GM19468 (cell line): ENCODE data around the gene KCNMB2.

Source experiments
- ATAC-seq: cut with Tn5 transposase; IDR thresholded peaks from one replicate; pipeline ENCODE4 v1.9.1; 2021; ENCODE audit warnings: mild to moderate bottlenecking, moderate library complexity, moderate number of reproducible peaks; ENCODE audit not compliant: unreplicated experiment; ENCODE audit errors: extremely low read depth

The KCNMB2 gene

DNA sequence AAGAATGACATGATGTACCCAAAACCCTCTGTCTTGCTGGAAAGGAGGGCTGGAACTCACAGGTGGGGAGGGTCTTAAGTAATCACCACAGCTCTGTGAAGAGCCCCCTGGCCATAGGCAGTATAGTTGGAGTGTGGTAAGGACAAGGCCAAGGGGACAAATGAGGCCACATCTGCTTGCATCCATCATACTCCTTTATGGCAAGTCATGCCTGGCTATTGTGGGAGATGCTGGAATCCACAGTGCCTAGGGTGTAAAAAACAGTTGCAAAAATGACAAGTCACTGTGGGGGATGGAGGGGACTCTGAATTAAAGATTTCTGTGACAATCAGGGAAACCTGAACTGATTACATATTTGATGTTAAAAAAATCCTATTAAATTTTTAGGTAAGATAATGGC, 258.5 kb downstream of the KCNMB2 start:
- ATAC-seq: no peak

- ATAC-seq: no peak
These were observed 259.1 kb downstream of the KCNMB2 start for GRCh38 chr3:178795349-178795748.

- ATAC-seq: no peak
These were observed 266.0 kb downstream of the KCNMB2 start for GRCh38 chr3:178802259-178802658.

DNA sequence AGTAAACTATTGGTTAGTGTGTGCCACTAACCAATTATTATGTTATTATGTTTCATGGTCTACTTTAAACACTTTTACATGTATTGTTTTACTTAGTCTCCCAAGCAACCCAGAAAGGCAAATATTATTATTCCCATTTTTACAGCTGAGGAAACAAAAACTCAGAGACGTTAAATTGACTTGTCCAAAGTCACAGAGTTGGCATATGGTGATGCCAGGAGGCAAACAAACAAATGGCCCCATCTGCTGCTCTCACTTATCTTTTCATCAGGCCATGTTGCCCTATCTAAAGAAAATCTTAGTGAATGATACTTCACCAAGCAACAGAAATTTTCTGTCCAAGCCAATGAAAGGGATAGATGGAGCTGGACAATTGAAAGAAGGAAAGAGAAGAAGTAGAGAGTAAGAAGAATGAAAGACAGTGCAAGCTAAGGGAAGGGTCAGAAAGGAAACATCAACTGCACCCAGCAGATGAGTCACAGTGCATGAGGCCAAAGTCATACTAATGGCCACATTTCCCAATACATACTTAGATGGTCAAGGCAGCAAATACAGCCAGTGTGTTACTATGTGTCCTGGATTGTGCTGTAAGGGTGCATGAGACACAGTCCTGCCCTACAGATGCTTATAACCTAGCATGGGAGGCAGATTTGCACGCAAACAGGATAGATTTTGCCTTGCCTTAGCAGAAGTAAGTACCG, 266.9 kb downstream of the KCNMB2 start:
- no peak for ATAC-seq

DNA sequence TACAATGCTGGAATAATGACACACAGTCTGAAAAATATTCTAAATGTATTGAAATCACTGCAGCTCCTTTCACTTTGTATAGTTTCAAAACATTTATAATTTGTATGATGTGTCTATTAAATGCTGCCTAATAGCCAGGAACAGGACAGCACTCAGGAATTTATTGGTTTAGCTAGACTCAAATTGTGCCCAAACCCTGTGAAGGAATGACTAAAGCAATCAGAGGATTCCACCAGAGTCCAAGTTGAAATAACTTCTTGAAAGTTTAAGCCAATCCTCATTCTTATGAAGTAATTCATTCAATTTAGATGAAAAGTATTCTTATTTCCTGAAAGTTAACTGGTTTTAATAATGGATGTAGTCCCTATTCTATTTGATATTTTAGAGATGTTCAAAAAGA, 268.4 kb downstream of the KCNMB2 start:
- no peak for ATAC-seq

DNA sequence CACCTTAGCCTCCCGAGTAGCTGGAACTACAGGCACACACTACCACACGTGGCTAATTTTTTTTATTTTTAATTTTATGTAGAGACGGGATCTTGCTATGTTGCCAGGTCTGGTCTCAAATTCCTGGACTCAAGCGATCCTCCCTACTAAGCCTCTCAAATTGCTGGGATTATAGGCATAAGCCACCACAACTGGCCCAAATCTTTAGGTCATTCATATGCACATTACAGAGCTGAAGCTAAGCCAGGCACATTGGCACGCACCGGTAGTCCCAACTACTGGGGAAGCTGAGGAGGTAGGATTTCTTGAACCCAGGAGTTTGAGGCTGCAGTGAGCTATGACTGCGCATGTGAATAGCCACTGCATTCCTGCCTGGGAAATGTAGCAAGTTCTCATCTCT, 269.5 kb downstream of the KCNMB2 start:
- ATAC-seq: no peak

GRCh38 chr3:178806651-178807050, 270.4 kb downstream of the KCNMB2 start:
- ATAC-seq: no peak

DNA sequence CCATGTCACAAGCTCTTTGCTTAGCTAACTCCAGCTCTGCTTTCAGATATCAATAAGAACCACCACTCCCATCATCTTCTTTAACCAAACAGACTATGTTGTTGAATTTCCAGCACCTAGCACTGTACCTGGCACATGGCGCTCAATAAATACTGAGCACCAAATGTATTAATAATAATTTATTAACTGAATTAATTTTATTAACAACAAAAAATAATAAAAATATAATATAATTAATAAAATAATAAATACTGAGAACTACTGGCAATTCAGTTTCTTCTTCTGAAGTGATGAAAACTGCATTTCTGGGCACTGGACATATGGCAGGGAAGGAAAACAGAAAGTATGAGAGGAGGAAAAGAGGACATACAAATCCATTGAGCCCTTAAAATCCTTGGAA, 271.5 kb downstream of the KCNMB2 start:
- ATAC-seq: no peak

GRCh38 chr3:178808748-178809147, 272.5 kb downstream of the KCNMB2 start:
- ATAC-seq: no peak

DNA sequence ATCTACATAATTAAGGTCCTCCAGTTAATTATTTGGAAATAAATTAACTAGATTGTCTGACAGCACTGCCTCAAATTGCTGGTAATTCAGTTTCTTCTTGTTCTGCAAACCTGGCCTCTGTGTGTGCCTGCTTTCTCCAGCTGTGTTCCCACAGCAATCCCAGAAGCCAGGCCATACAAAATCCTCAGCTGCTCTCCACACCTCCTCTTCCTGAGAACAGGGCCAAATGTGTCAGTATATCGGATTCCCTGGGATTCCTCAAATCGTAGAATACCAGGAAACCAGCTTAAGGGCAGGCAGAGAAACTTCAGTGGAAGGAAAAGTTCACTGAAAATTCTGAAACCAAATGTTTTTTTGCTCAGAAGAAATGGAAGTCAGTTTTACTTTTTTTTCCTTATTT, 273.9 kb downstream of the KCNMB2 start:
- ATAC-seq: no peak

GRCh38 chr3:178822722-178823121, 286.5 kb downstream of the KCNMB2 start:
- ATAC-seq: no peak

- no peak for ATAC-seq
These were observed 286.9 kb downstream of the KCNMB2 start for GRCh38 chr3:178823150-178823549.

DNA sequence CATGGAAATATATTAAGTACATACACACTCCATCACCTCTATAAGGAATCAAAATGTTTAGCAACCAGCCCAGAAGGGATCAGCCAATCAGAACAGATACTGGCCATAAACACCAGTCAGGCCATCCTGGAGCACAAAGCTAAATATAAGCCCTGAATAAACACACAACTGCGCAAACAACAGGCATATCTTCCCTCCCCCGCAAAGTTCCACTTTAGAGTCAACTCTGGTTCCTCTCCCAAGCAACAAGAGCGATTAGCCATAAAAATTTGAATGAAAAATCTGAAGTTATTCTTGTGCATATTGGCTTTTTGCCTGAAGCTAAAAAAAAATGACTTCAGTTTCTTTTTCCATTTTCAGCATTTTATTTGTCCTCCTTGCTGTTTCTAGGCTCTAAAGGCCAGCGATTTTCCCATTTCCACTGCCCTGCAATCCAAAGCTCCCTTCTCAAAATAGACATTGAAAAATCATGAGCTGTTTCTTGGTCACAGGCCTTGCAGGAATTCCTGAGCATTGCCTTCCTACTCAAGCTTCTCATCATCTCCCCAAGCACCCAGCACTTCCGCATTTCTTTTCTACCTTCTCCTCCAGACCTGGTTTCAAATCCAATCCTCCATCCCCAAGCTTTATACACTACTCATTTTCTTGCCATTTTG, 287.5 kb downstream of the KCNMB2 start:
- no peak for ATAC-seq

DNA sequence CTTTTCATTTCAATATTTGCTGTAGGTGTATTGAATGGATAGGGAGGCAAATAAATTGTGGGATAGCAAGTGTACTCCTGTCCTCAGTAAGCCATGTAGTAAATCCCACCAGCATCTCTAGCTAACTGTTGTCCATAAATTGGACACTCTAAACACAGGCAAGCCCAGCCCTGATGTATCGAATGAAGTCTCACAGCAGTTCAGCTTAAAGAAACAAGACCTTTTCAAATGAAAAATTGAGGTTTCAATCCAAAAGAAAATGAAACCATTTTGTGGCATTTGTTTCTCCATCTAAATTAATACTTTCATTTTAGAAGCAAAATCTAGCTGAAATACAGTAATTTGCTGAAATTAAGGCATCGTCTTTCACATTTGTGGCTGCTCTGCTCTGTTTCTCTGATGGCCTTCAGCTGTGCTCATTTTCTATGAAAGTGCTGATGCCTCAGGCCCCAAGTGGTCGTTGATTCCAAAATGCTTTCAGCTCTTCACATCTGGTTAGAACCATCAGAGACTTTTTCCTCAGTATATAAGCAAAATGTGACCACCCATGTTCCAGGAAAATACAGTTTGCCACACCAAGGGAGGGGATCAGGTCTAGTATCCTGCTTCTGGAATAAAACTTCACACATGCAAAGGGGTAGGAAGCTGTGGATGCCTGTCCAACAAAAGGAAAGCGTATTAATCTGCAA, 290.3 kb downstream of the KCNMB2 start:
- ATAC-seq: peak; percentile 27

DNA sequence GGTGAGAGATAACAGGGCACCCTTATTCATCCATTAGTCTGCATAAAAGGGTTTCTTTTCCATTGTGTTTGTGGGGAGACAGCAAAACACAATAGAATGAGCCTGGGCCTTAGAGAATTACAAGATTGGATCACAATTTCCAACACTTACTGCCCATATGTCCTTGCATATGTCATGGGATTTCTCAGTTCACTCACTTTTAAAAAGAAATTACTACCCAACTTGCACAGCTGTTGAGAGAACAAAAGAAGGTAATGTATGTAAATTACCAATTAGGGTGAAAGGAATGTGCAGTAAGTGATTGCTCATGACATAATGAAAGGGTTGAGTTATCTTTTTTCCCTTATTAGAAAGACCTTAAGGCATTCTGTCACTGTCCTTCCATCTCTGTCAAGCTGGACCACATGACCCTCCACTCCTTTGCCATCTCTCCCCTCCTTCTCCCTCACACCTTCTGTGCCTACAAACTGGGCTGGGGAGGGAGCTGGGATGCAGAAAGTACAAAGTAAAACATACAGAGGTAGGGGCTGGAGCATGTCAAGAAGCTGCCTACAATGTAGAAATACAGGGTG, 291.1 kb downstream of the KCNMB2 start:
- ATAC-seq: no peak

- ATAC-seq: no peak
These were observed 297.5 kb downstream of the KCNMB2 start for GRCh38 chr3:178833695-178834094.

GRCh38 chr3:178835033-178835432, 298.8 kb downstream of the KCNMB2 start:
- ATAC-seq: no peak

DNA sequence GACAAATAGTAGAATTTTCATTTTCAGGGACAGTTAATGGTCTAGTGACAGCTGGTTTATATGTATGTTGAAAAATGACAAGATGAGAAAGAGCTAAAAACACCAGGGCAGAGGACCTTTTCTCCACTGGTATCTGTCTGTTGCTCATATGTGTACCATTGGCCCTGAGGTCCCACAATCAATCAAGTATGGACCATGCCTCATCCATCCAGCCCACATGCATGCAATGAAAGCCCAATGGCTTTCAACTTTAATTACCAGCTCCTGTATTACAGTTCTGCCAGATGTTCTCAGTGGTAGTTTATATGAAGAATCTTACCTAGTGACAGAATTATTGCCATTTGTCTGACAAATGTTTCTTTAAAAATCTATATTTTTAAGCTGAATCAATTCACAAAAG, 301.3 kb downstream of the KCNMB2 start:
- no peak for ATAC-seq

GRCh38 chr3:178840586-178840985, 304.4 kb downstream of the KCNMB2 start:
- ATAC-seq: no peak

DNA sequence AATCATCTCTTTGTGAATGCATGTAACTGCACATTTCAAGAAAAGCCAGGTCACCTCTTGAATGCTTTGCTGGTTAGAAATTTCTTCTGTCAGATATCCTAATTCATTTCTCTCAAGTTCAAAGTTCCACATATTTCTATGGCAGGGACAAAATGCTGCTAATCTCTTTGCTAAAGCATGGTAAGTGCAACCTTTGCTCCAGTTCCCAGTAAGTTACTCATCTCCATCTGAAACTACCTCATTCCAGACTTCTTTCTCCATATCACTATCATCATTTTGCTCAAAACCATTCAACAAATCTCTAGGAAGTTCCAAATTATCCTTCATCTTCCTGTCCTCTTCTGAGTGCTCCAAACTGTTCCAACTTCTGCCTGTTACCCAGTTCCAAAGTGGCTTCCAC, 304.8 kb downstream of the KCNMB2 start:
- no peak for ATAC-seq

- no peak for ATAC-seq
These were observed 308.7 kb downstream of the KCNMB2 start for GRCh38 chr3:178844916-178845315.
